MM.1S (cell line): ENCODE measurements around the gene DNAJC17.

ENCODE experiments used
- DNase-seq: peaks from one replicate; pipeline ENCODE4 v3.0.0-alpha.2; 2015
- H2AFZ ChIP-seq: fragments of 300-600 bp; sonication (generic); 2 replicates; pipeline ENCODE4 v1.6.0; 2016; ENCODE audit warnings: antibody characterized with exemption, low read length
- H3F3A ChIP-seq: fragments of 300-600 bp; sonication (generic); 2 replicates; pipeline ENCODE4 v1.6.1; 2016; ENCODE audit warnings: mild to moderate bottlenecking, antibody characterized with exemption, low read length, moderate library complexity, mixed read lengths; ENCODE audit not compliant: insufficient read depth
- H3K27ac ChIP-seq: fragments of 300-600 bp; sonication (generic); 2 replicates; pipeline ENCODE4 v1.5.1; 2016; ENCODE audit warnings: mild to moderate bottlenecking, low read length
- H3K27me3 ChIP-seq: fragments of 300-600 bp; sonication (generic); replicated peaks from 2 replicates; pipeline ENCODE4 v1.6.0; 2016; ENCODE audit warnings: low read length; ENCODE audit not compliant: insufficient read depth
- H3K36me3 ChIP-seq: fragments of 300-600 bp; sonication (generic); replicated peaks from 2 replicates; pipeline ENCODE4 v1.6.1; 2016; ENCODE audit warnings: mild to moderate bottlenecking, low read length, mixed read lengths; ENCODE audit not compliant: insufficient read depth
- H3K4me1 ChIP-seq: fragments of 300-600 bp; sonication (generic); 2 replicates; pipeline ENCODE4 v1.6.1; 2016; ENCODE audit warnings: low read length, mixed read lengths
- H3K4me2 ChIP-seq: fragments of 300-600 bp; sonication (generic); 2 replicates; pipeline ENCODE4 v1.6.0; 2016; ENCODE audit warnings: low read depth, low read length
- H3K4me3 ChIP-seq: fragments of 300-600 bp; sonication (generic); 2 replicates; pipeline ENCODE4 v1.5.1; 2016; ENCODE audit warnings: low read length, mixed read lengths
- H3K79me2 ChIP-seq: fragments of 300-600 bp; sonication (generic); 2 replicates; pipeline ENCODE4 v1.6.1; 2016; ENCODE audit warnings: mixed run types, low read length, mixed read lengths
- H3K9ac ChIP-seq: fragments of 300-600 bp; sonication (generic); 2 replicates; pipeline ENCODE4 v1.6.1; 2016; ENCODE audit warnings: low read length, mixed read lengths
- H3K9me2 ChIP-seq: fragments of 300-600 bp; sonication (generic); replicated peaks from 2 replicates; pipeline ENCODE4 v1.6.1; 2016; ENCODE audit warnings: mild to moderate bottlenecking, low read length, mixed read lengths; ENCODE audit not compliant: insufficient read depth
- H3K9me3 ChIP-seq: fragments of 300-600 bp; sonication (generic); replicated peaks from 2 replicates; pipeline ENCODE4 v1.6.1; 2016; ENCODE audit warnings: mild to moderate bottlenecking, low read length, mixed read lengths; ENCODE audit not compliant: insufficient read depth
- H4K20me1 ChIP-seq: fragments of 300-600 bp; sonication (generic); 2 replicates; pipeline ENCODE4 v1.6.1; 2016; ENCODE audit warnings: mild to moderate bottlenecking, low read length, moderate library complexity, mixed read lengths; ENCODE audit not compliant: insufficient read depth
- EZH2 ChIP-seq: fragments of 300-600 bp; sonication (generic); optimal IDR thresholded peaks from 2 replicates; pipeline ENCODE3; 2017; ENCODE audit warnings: low read depth, mild to moderate bottlenecking, antibody characterized with exemption, low read length, mixed read lengths
- EZH2phosphoT487 ChIP-seq: fragments of 300-600 bp; sonication (generic); IDR thresholded peaks from 2 replicates; pipeline ENCODE4 v1.6.1; 2018; ENCODE audit warnings: antibody characterized with exemption, low read length
- TF ChIP-seq, protein P1 (sequence below): fragments of 300-600 bp; sonication (generic); IDR thresholded peaks from 2 replicates; pipeline ENCODE4 v1.5.1; 2016; ENCODE audit warnings: antibody characterized with exemption, low read length, mixed read lengths

Gene DNAJC17

GRCh38 chr15:40762919-40763800 is 44.1 kb downstream of the DNAJC17 start:
- H3K79me2 ChIP-seq, result no peaks in the 10 kb centered on the region
- H3F3A ChIP-seq, result peaks cover 19% of the 10 kb centered on the region
- no peaks in the 10 kb centered on the region for H3K27me3 ChIP-seq
- peaks cover 22% of the 10 kb centered on the region for H3K4me1 ChIP-seq
- H3K4me2 ChIP-seq, result peak overlapping the region; percentile 78
- H3K27ac ChIP-seq, result no peak overlapping the region
- TF ChIP-seq, protein P1, sequence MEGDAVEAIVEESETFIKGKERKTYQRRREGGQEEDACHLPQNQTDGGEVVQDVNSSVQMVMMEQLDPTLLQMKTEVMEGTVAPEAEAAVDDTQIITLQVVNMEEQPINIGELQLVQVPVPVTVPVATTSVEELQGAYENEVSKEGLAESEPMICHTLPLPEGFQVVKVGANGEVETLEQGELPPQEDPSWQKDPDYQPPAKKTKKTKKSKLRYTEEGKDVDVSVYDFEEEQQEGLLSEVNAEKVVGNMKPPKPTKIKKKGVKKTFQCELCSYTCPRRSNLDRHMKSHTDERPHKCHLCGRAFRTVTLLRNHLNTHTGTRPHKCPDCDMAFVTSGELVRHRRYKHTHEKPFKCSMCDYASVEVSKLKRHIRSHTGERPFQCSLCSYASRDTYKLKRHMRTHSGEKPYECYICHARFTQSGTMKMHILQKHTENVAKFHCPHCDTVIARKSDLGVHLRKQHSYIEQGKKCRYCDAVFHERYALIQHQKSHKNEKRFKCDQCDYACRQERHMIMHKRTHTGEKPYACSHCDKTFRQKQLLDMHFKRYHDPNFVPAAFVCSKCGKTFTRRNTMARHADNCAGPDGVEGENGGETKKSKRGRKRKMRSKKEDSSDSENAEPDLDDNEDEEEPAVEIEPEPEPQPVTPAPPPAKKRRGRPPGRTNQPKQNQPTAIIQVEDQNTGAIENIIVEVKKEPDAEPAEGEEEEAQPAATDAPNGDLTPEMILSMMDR, result no peak
- TF ChIP-seq EZH2, result no peak
- TF ChIP-seq EZH2phosphoT487, result no peak
- no peaks in the 10 kb centered on the region for H3K9me2 ChIP-seq
- H3K9ac ChIP-seq, result peak overlapping the region; percentile 41; the same call in 1 of the 2 replicates
- no peaks in the 10 kb centered on the region for H3K36me3 ChIP-seq
- peak overlapping the region; percentile 88 for H2AFZ ChIP-seq
- peak overlapping the region; percentile 70 for H3K4me3 ChIP-seq
- DNase-seq, result no peak
- H4K20me1 ChIP-seq, result no peaks in the 10 kb centered on the region
- H3K9me3 ChIP-seq, result no peaks in the 10 kb centered on the region

GRCh38 chr15:40759961-40760360 is 47.3 kb downstream of the DNAJC17 start:
- H3K79me2 ChIP-seq, result peaks cover under 1% of the 10 kb centered on the region
- peak overlapping the region; percentile 6; the same call in 1 of the 2 replicates for H3K27ac ChIP-seq
- DNase-seq, result no peak
- H3K9me3 ChIP-seq, result no peaks in the 10 kb centered on the region
- no peaks in the 10 kb centered on the region for H3K27me3 ChIP-seq
- H4K20me1 ChIP-seq, result no peaks in the 10 kb centered on the region
- TF ChIP-seq, protein P1, result no peak
- TF ChIP-seq EZH2phosphoT487 (no peak), EZH2 (no peak)
- H2AFZ ChIP-seq, result no peak overlapping the region; the same call in 1 of the 2 replicates
- H3K4me1 ChIP-seq, result peaks cover 11% of the 10 kb centered on the region
- peak overlapping the region; percentile 42; the same call in 1 of the 2 replicates for H3K4me2 ChIP-seq
- no peaks in the 10 kb centered on the region for H3K36me3 ChIP-seq
- H3K4me3 ChIP-seq, result no peak overlapping the region
- H3K9me2 ChIP-seq, result no peaks in the 10 kb centered on the region
- H3F3A ChIP-seq, result peaks cover 11% of the 10 kb centered on the region
- no peak overlapping the region; the same call in 1 of the 2 replicates for H3K9ac ChIP-seq

DNA sequence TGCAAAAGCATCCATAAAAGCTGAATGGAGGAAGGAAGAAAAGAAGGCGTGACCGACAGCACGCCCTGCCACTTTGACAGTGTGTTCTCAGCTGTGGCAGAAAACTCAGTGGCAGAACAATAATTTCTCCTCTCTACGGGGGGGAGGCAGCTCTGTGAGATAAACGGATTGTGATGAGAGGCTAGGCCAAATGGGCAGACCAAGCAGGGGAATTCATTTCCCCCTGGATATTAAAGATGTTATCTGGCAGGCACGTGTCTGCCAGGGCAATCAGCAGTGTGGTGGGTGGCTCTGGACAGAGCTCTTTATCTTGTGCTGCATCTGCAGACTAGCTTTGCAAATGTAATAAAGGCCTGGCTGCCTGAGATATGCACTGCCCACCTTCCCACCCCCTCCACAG is 50.3 kb downstream of the DNAJC17 start:
- no peak overlapping the region for H3K4me3 ChIP-seq
- H3K27me3 ChIP-seq, result no peaks in the 10 kb centered on the region
- no peak overlapping the region for H3K9ac ChIP-seq
- no peak overlapping the region for H2AFZ ChIP-seq
- no peaks in the 10 kb centered on the region for H3K9me3 ChIP-seq
- no peak for DNase-seq
- 0 out of 2 replicates have a peak, but pooled peaks cover 10% of the 10 kb centered on the region for H4K20me1 ChIP-seq
- peaks cover 15% of the 10 kb centered on the region; the same call in 1 of the 2 replicates for H3F3A ChIP-seq
- no peaks in the 10 kb centered on the region for H3K36me3 ChIP-seq
- no peaks in the 10 kb centered on the region for H3K9me2 ChIP-seq
- no peak overlapping the region for H3K27ac ChIP-seq
- TF ChIP-seq, protein P1, result no peak
- TF ChIP-seq EZH2phosphoT487 (no peak), EZH2 (no peak)
- H3K79me2 ChIP-seq, result peaks cover 27% of the 10 kb centered on the region
- H3K4me1 ChIP-seq, result peaks cover 9% of the 10 kb centered on the region
- H3K4me2 ChIP-seq, result no peak overlapping the region
